OCI-LY1 (cell line): ENCODE measurements around the gene ZSCAN25.

Experiments
- CTCF ChIP-seq: fragments of 200-600 bp; sonication (generic), shearing (Covaris generic); IDR thresholded peaks from 2 replicates; pipeline ENCODE4 v1.5.1; 2017; ENCODE audit warnings: mild to moderate bottlenecking, antibody characterized with exemption, low read length, moderate library complexity, mixed read lengths
- EZH2 ChIP-seq: fragments of 200-600 bp; sonication (generic), shearing (Covaris generic); IDR thresholded peaks from 2 replicates; pipeline ENCODE4 v1.8.0; 2017; ENCODE audit warnings: borderline replicate concordance, mixed run types, mild to moderate bottlenecking, antibody characterized with exemption, low read length, moderate library complexity, mixed read lengths

GRCh38 chr7:99623091-99623693 lies 6.4 kb downstream of the ZSCAN25 start:
- TF ChIP-seq CTCF (no peak), EZH2 (no peak)
